CD14-positive monocyte (primary cell): ENCODE results near the gene JOSD2. TPM values are rescaled to one million over a fixed set of nuclear protein-coding genes. Genes with fewer than 3 reads are reported as not detected.

ENCODE experiments used
- DNase-seq, 3 donors: peaks; one replicate each; pipeline ENCODE4 v3.0.0-alpha.2; 2011 to 2022
- H2AFZ ChIP-seq: 2 replicates; pipeline ENCODE4 v1.6.0; 2012; ENCODE audit warnings: mild to moderate bottlenecking, low read depth, low read length, inconsistent platforms; ENCODE audit not compliant: insufficient read depth, poor library complexity, severe bottlenecking
- H3K27ac ChIP-seq, 2 donors: 1 replicate in 1 of 2; 2 replicates in 1 of 2; pipeline ENCODE4 v1.5.1; 2012 to 2013; ENCODE audit warnings: low read length in 2 of 2, control low read depth in 1 of 2, inconsistent platforms in 1 of 2, low read depth in 1 of 2, mild to moderate bottlenecking in 1 of 2
- H3K27me3 ChIP-seq, 2 donors: one replicate each; pipeline versions ENCODE4 v1.6.0 to v1.6.1; 2011 to 2013; ENCODE audit warnings: low read length in 2 of 2; ENCODE audit not compliant: control insufficient read depth in 2 of 2, insufficient read depth in 2 of 2
- H3K36me3 ChIP-seq, 2 donors: replicated peaks in 1 of 2; 1 replicate in 1 of 2; 2 replicates in 1 of 2; pipeline versions ENCODE4 v1.5.1 to v1.6.1; 2012 to 2013; ENCODE audit warnings: low read length in 2 of 2, control low read depth in 1 of 2, inconsistent platforms in 1 of 2, mild to moderate bottlenecking in 1 of 2; ENCODE audit not compliant: insufficient read depth in 2 of 2, control insufficient read depth in 1 of 2
- H3K4me1 ChIP-seq, 2 donors: 1 replicate in 1 of 2; 2 replicates in 1 of 2; pipeline versions ENCODE4 v1.5.1 to v1.6.1; 2012 to 2013; ENCODE audit warnings: low read length in 2 of 2, control low read depth in 1 of 2, inconsistent platforms in 1 of 2, mild to moderate bottlenecking in 1 of 2, moderate library complexity in 1 of 2; ENCODE audit not compliant: insufficient read depth in 2 of 2, control insufficient read depth in 1 of 2
- H3K4me2 ChIP-seq: replicated peaks from 2 replicates; pipeline ENCODE3; 2012; ENCODE audit warnings: low read length, moderate library complexity, mild to moderate bottlenecking; ENCODE audit not compliant: poor library complexity, severe bottlenecking; ENCODE audit errors: extremely low read depth
- H3K4me3 ChIP-seq, 3 experiments: fragments of 200-600 bp in 1 of 3; sonication (generic) in 1 of 3; replicated peaks in 1 of 3; 1 replicate in 2 of 3; 2 replicates in 1 of 3; pipeline ENCODE4 v1.5.1; 2011 to 2013; ENCODE audit warnings: low read length in 3 of 3, mild to moderate bottlenecking in 3 of 3, control low read depth in 2 of 3, low read depth in 2 of 3, inconsistent platforms in 1 of 3, moderate library complexity in 1 of 3
- H3K79me2 ChIP-seq: 2 replicates; pipeline ENCODE4 v1.6.0; 2012; ENCODE audit warnings: mild to moderate bottlenecking, control low read depth, inconsistent platforms, low read length, moderate library complexity; ENCODE audit not compliant: insufficient read depth
- H3K9ac ChIP-seq: 2 replicates; pipeline ENCODE4 v1.6.0; 2017; ENCODE audit warnings: low read length, mild to moderate bottlenecking; ENCODE audit not compliant: insufficient read depth, poor library complexity, severe bottlenecking
- H3K9me3 ChIP-seq, 2 donors: replicated peaks in 1 of 2; 1 replicate in 1 of 2; 2 replicates in 1 of 2; pipeline versions ENCODE4 v1.5.1 to v1.6.1; 2012 to 2013; ENCODE audit warnings: low read length in 2 of 2, control low read depth in 1 of 2; ENCODE audit not compliant: control insufficient read depth in 1 of 2, insufficient read depth in 1 of 2
- H4K20me1 ChIP-seq: 2 replicates; pipeline ENCODE4 v1.6.0; 2012; ENCODE audit warnings: mild to moderate bottlenecking, low read length, control low read depth, moderate library complexity; ENCODE audit not compliant: insufficient read depth
- H3K27ac Mint-ChIP-seq, 7 donors: one replicate each; pipeline ENCODE4 v1.8.0; 2020; ENCODE audit warnings: mild to moderate bottlenecking in 7 of 7, mixed read lengths in 7 of 7, moderate library complexity in 6 of 7, inconsistent platforms in 2 of 7
- H3K27me3 Mint-ChIP-seq, 3 donors: one replicate each; pipeline ENCODE4 v1.8.0; 2021 to 2022; ENCODE audit warnings: low read depth in 3 of 3, mild to moderate bottlenecking in 3 of 3, mixed read lengths in 3 of 3, moderate library complexity in 3 of 3, inconsistent platforms in 1 of 3
- H3K36me3 Mint-ChIP-seq, 2 donors: one replicate each; pipeline ENCODE4 v1.8.0; 2020; ENCODE audit warnings: mixed read lengths in 2 of 2, inconsistent platforms in 1 of 2, mild to moderate bottlenecking in 1 of 2
- H3K4me1 Mint-ChIP-seq: one replicate; pipeline ENCODE4 v1.8.0; 2020; ENCODE audit warnings: mild to moderate bottlenecking, mixed read lengths
- H3K4me3 Mint-ChIP-seq, 2 donors: one replicate each; pipeline ENCODE4 v1.8.0; 2020; ENCODE audit warnings: mild to moderate bottlenecking in 2 of 2, mixed read lengths in 2 of 2, moderate library complexity in 1 of 2
- H3K9me3 Mint-ChIP-seq, 7 donors: one replicate each; pipeline ENCODE4 v1.8.0; 2020 to 2022; ENCODE audit warnings: mixed read lengths in 7 of 7, mild to moderate bottlenecking in 6 of 7, moderate library complexity in 6 of 7, inconsistent platforms in 2 of 7
- WGBS: methylation state at CpG from one replicate; pipeline ENCODE4 v1.1.5; 2013; ENCODE audit warnings: missing lambda C conversion rate; ENCODE audit not compliant: insufficient coverage; 5-methylcytosine and 5-hydroxymethylcytosine counted together
- intact Hi-C, 2 donors: fragments of 100-400 bp; cut with micrococcal nuclease; formaldehyde crosslinking; loops; one replicate each; pipeline versions ENCODE4 v1.15.0 to v1.15.1; 2023
- polyA plus RNA-seq, 3 donors: library from polyadenylated mRNA; depleted of rRNA in 1 of 3; unstranded in 2 of 3; stranded (reverse) in 1 of 3; fragments of 300-500 nt in 2 of 3; fragments of >200 nt in 1 of 3; fragmentation: Illumina TruSeq in 2 of 3; gene quantifications; 1 replicate in 2 of 3; 2 replicates in 1 of 3; pipeline ENCODE4 v1.2.3, GENCODE V29; 2012 to 2021
- TF ChIP-seq, protein P1 (sequence below): fragments of 200-600 bp; IDR thresholded peaks from one replicate; pipeline ENCODE4 v1.8.0; 2022; ENCODE audit warnings: antibody characterized with exemption, mild to moderate bottlenecking

JOSD2 gene
- polyA plus RNA-seq, 3 donors: 33.0 to 43.0 (median 37.2) TPM

DNA sequence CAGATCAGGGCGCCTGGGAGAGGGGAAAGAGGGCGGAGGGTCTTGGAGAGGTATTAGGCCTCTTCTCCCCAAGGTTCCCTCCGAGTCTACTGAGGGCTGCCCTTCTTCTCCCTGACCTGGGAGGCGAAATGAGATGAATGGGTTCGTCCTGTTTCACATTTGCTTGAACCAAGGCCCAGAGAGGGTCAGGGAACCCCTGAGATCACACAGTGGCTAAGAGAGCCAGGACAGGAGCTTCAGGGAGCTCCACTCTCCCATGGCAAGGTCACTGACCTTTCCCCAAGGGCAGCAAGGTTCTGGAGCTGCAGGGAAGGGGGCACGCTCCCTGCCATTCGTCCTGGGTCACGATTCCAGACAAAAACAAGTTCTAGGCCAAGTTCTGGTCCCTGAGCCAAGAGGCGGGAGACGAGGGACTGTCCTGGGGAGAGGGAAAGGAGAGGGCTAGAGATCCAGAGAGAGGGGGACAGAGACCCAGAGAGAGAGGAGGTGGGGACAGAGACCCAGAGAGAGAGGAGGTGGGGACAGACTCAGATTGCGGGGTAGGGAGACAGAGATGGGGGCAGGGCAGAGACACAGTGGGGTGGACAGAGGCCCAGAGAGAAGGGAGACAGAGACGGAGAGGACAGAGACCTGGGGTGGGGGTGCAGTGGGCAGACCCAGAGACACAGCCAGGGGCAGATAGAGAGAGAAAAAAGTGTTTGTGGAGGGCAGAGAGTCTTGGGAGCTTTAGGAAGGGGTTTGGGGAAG, 2.2 kb upstream of the JOSD2 start:
- Mint-ChIP-seq H3K27me3 (peaks cover 19 to 37% (median 24%) of the 10 kb centered on the region in 3 donors), H3K4me3 (no peak overlapping the region), H3K36me3 (peaks cover 7 to 9% of the 10 kb centered on the region in 2 donors), H3K27ac (peak overlapping the region in 4 of 7 donors; percentile 38 to 68 (median 62)), H3K4me1 (peaks cover 15% of the 10 kb centered on the region), H3K9me3 (peaks cover 0 to 3% (median 0%) of the 10 kb centered on the region in 7 donors)
- no peak overlapping the region for H3K9ac ChIP-seq
- peaks cover 11 to 16% of the 10 kb centered on the region in 2 donors for H3K4me1 ChIP-seq
- WGBS: 74% methylated on average over 12 of the region's 12 CpGs
- H3K4me3 ChIP-seq: no peak overlapping the region
- peaks cover 4% of the 10 kb centered on the region for H3K79me2 ChIP-seq
- H3K27ac ChIP-seq: no peak overlapping the region
- no peak overlapping the region for H3K4me2 ChIP-seq
- no peak for DNase-seq
- H3K9me3 ChIP-seq: no peaks in the 10 kb centered on the region
- H4K20me1 ChIP-seq: no peaks in the 10 kb centered on the region
- peaks cover 0 to 6% of the 10 kb centered on the region in 2 donors for H3K27me3 ChIP-seq
- H2AFZ ChIP-seq: no peak overlapping the region
- intact Hi-C loops: loop anchor here in 1 of 2 donors (5.0 kb wide), 2 partner anchors 131 to 289 kb away; partner anchors contain the start of gene POLD1
- TF ChIP-seq, protein P1, sequence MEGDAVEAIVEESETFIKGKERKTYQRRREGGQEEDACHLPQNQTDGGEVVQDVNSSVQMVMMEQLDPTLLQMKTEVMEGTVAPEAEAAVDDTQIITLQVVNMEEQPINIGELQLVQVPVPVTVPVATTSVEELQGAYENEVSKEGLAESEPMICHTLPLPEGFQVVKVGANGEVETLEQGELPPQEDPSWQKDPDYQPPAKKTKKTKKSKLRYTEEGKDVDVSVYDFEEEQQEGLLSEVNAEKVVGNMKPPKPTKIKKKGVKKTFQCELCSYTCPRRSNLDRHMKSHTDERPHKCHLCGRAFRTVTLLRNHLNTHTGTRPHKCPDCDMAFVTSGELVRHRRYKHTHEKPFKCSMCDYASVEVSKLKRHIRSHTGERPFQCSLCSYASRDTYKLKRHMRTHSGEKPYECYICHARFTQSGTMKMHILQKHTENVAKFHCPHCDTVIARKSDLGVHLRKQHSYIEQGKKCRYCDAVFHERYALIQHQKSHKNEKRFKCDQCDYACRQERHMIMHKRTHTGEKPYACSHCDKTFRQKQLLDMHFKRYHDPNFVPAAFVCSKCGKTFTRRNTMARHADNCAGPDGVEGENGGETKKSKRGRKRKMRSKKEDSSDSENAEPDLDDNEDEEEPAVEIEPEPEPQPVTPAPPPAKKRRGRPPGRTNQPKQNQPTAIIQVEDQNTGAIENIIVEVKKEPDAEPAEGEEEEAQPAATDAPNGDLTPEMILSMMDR: no peak
- no peaks in the 10 kb centered on the region for H3K36me3 ChIP-seq

- Histone ChIP-seq H3K36me3 (no peaks in the 10 kb centered on the region), H4K20me1 (no peaks in the 10 kb centered on the region), H3K4me1 (peaks cover 11 to 16% of the 10 kb centered on the region in 2 donors), H3K4me2 (no peak overlapping the region), H3K4me3 (peak overlapping the region in 1 of 3 experiments; percentile 91), H3K27ac (no peak overlapping the region), H3K9me3 (no peaks in the 10 kb centered on the region), H3K79me2 (peaks cover 4% of the 10 kb centered on the region), H3K9ac (no peak overlapping the region), H3K27me3 (peaks cover 0 to 6% of the 10 kb centered on the region in 2 donors), H2AFZ (no peak overlapping the region)
- Mint-ChIP-seq H3K27ac (peak overlapping the region in 2 of 7 donors; percentile 38 to 92), H3K4me3 (no peak overlapping the region), H3K36me3 (peaks cover 7 to 9% of the 10 kb centered on the region in 2 donors), H3K9me3 (peaks cover 0 to 2% (median 0%) of the 10 kb centered on the region in 7 donors), H3K4me1 (peaks cover 15% of the 10 kb centered on the region), H3K27me3 (peaks cover 19 to 37% (median 24%) of the 10 kb centered on the region in 3 donors)
- TF ChIP-seq, protein P1: no peak
- no peak for DNase-seq
- intact Hi-C loops: loop anchor here in 1 of 2 donors (5.0 kb wide), 2 partner anchors 130 to 290 kb away; partner anchors contain the start of gene POLD1
- 96% methylated on average over 32 of the region's 36 CpGs for WGBS
These were observed 1.4 kb upstream of the JOSD2 start for GRCh38 chr19:50512112-50512998.
